Vagina (tissue), 2 donors: ENCODE measurements around the gene WWOX. TPM values are rescaled to one million over a fixed set of nuclear protein-coding genes. Genes with fewer than 3 reads are reported as not detected.
A peak's percentile ranks its signal among the peaks of the same experiment; 100 is the strongest.

Source experiments
- DNase-seq, 2 donors: peaks; one replicate each; pipeline ENCODE4 v3.0.0-alpha.2; 2017; ENCODE audit errors: extremely low spot score in 2 of 2
- H3K27ac ChIP-seq: fragments of 200-600 bp; sonication (generic); one replicate; pipeline ENCODE4 v1.5.1; 2019
- H3K27me3 ChIP-seq: fragments of 200-600 bp; sonication (generic); one replicate; pipeline ENCODE4 v1.5.1; 2019
- H3K36me3 ChIP-seq, 2 donors: fragments of 200-600 bp; sonication (generic); one replicate each; pipeline ENCODE4 v1.5.1; 2017 to 2019
- H3K4me1 ChIP-seq: fragments of 200-600 bp; sonication (generic); one replicate; pipeline ENCODE4 v1.5.1; 2019
- H3K4me3 ChIP-seq, 2 donors: fragments of 200-600 bp; sonication (generic); 1 replicate in 1 of 2; 2 replicates in 1 of 2; pipeline ENCODE4 v1.5.1; 2016 to 2019
- H3K9me3 ChIP-seq: fragments of 200-600 bp; sonication (generic); one replicate; pipeline ENCODE4 v1.5.1; 2019
- CTCF ChIP-seq, 3 experiments: fragments of 450-650 bp in 2 of 3; fragments of 200-600 bp in 1 of 3; sonication (generic) in 1 of 3; IDR thresholded peaks; one replicate each; pipeline ENCODE4 v1.5.1; 2017 to 2019; ENCODE audit warnings: antibody characterized with exemption in 3 of 3, mild to moderate bottlenecking in 2 of 3, moderate library complexity in 2 of 3
- POLR2A ChIP-seq, 2 donors: fragments of 450-650 bp; IDR thresholded peaks; one replicate each; pipeline ENCODE4 v1.6.1; 2017; ENCODE audit warnings: antibody characterized with exemption in 2 of 2, mild to moderate bottlenecking in 2 of 2, moderate library complexity in 2 of 2
- POLR2AphosphoS5 ChIP-seq, 2 donors: sonication (generic); formaldehyde crosslinking; IDR thresholded peaks; one replicate each; pipeline ENCODE4 v1.9.0; 2017; ENCODE audit warnings: antibody characterized with exemption in 2 of 2, mild to moderate bottlenecking in 2 of 2, low read depth in 1 of 2; ENCODE audit not compliant: insufficient read depth in 1 of 2
- intact Hi-C: fragments of 100-400 bp; cut with DNase I; formaldehyde crosslinking; loops from one replicate; pipeline ENCODE4 v1.15.1; 2023
- total RNA-seq: library from RNA; depleted of rRNA; stranded (reverse); fragments of >200 nt; gene quantifications from one replicate; pipeline ENCODE4 v1.2.3, GENCODE V29; 2016

The WWOX gene
- total RNA-seq, 1 donor from 2014 or later: 33.1 TPM

GRCh38 chr16:78516006-78516736 lies 416.7 kb downstream of the WWOX start:
- Histone ChIP-seq H3K4me3 (no peak overlapping the region), H3K27me3 (no peaks in the 10 kb centered on the region), H3K27ac (no peak overlapping the region), H3K36me3 (no peaks in the 10 kb centered on the region), H3K4me1 (no peaks in the 10 kb centered on the region), H3K9me3 (no peaks in the 10 kb centered on the region)
- TF ChIP-seq CTCF (IDR thresholded peaks at IDR 0.05): no peak
- no peak for TF ChIP-seq POLR2A (IDR thresholded peaks at IDR 0.05)
- TF ChIP-seq POLR2AphosphoS5 (IDR thresholded peaks at IDR 0.05; ENCODE audit: insufficient read depth in 1 of 2, low read depth in 1 of 2): no peak
- DNase-seq: no peak
- intact Hi-C loops: no loop called here

DNA sequence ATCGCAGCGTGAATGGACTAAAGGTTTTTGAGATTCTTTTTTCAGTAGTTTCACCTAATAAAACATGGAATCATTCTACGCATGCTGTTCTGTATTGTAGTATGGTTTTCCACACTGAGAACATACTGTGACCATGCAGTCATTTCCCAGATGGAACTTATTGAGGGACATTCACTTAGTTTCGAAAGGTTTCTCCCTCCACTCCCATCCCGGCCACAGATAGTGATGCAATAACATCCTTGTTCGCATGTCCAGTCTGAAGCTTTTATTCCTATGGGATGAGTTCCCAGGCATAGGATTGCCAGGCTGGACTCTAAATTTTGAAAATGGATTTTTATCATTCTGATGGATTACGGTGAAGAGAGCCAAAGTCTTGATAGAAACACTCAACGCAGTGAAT lies 420.4 kb downstream of the WWOX start:
- Histone ChIP-seq H3K4me1 (peaks cover 12% of the 10 kb centered on the region), H3K4me3 (no peak overlapping the region), H3K36me3 (no peaks in the 10 kb centered on the region), H3K9me3 (no peaks in the 10 kb centered on the region), H3K27ac (peak overlapping the region; percentile 47), H3K27me3 (no peaks in the 10 kb centered on the region)
- DNase-seq: no peak
- intact Hi-C loops: no loop called here
- TF ChIP-seq POLR2AphosphoS5 (IDR thresholded peaks at IDR 0.05; ENCODE audit: insufficient read depth in 1 of 2, low read depth in 1 of 2) (peak in 1 of 2 donors; percentile 31), CTCF (IDR thresholded peaks at IDR 0.05) (no peak)

DNA sequence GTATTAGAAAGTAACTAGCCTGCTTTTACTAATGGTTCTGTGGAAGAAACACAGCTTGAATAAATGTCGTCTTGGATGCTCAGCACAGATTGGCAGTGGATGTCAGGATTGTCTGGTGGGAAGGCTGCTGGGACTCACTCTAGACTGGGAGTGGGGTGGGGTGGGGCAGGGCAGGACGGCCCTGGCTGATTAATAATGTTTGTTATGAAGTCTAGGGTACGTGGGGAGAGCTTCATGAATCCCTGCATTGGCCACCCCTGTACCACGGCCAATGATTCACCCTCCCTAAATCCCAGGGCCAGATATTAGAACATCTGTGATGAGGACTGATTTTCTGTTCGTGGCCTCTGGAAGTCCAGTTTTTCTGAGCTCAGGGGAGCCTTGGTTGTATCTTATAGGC lies 421.0 kb downstream of the WWOX start:
- peaks cover 12% of the 10 kb centered on the region for H3K4me1 ChIP-seq
- no peaks in the 10 kb centered on the region for H3K36me3 ChIP-seq
- no peaks in the 10 kb centered on the region for H3K9me3 ChIP-seq
- peak overlapping the region; percentile 43 for H3K27ac ChIP-seq
- DNase-seq: no peak
- no peaks in the 10 kb centered on the region for H3K27me3 ChIP-seq
- TF ChIP-seq POLR2AphosphoS5 (IDR thresholded peaks at IDR 0.05; ENCODE audit: insufficient read depth in 1 of 2, low read depth in 1 of 2): no peak
- TF ChIP-seq CTCF (IDR thresholded peaks at IDR 0.05): no peak
- TF ChIP-seq POLR2A (IDR thresholded peaks at IDR 0.05): no peak
- intact Hi-C loops: no loop called here
- H3K4me3 ChIP-seq: no peak overlapping the region

- H3K27ac ChIP-seq: no peak overlapping the region
- H3K36me3 ChIP-seq: no peaks in the 10 kb centered on the region
- no peak for TF ChIP-seq CTCF (IDR thresholded peaks at IDR 0.05)
- H3K9me3 ChIP-seq: no peaks in the 10 kb centered on the region
- no peak for DNase-seq
- intact Hi-C loops: no loop called here
- H3K27me3 ChIP-seq: no peaks in the 10 kb centered on the region
- peaks cover 12% of the 10 kb centered on the region for H3K4me1 ChIP-seq
- H3K4me3 ChIP-seq: no peak overlapping the region
Observed at GRCh38 chr16:78522327-78522726, 422.9 kb downstream of the WWOX start.

GRCh38 chr16:78523212-78523985 lies 423.9 kb downstream of the WWOX start:
- intact Hi-C loops: no loop called here
- H3K4me3 ChIP-seq: no peak overlapping the region
- no peaks in the 10 kb centered on the region for H3K36me3 ChIP-seq
- TF ChIP-seq CTCF (IDR thresholded peaks at IDR 0.05) (no peak), POLR2A (IDR thresholded peaks at IDR 0.05) (no peak), POLR2AphosphoS5 (IDR thresholded peaks at IDR 0.05; ENCODE audit: insufficient read depth in 1 of 2, low read depth in 1 of 2) (no peak)
- H3K27me3 ChIP-seq: no peaks in the 10 kb centered on the region
- H3K9me3 ChIP-seq: no peaks in the 10 kb centered on the region
- H3K27ac ChIP-seq: no peak overlapping the region
- no peak for DNase-seq
- H3K4me1 ChIP-seq: peaks cover 12% of the 10 kb centered on the region
